ENCODE data around the gene CACNA2D3. TPM values are rescaled to one million over a fixed set of nuclear protein-coding genes. Genes with fewer than 3 reads are reported as not detected.

Gene CACNA2D3
- total RNA-seq, 4 donors from 2014 or later = 0.55 to 3.4 (median 1.6) TPM

- no peaks in the 10 kb centered on the region for H3K36me3 ChIP-seq
- intact Hi-C loops (cut with DNase I; ENCODE audit: low total_unique reads) = no loop called here
- no peaks in the 10 kb centered on the region for H3K9me3 ChIP-seq
- TF ChIP-seq, protein P1, sequence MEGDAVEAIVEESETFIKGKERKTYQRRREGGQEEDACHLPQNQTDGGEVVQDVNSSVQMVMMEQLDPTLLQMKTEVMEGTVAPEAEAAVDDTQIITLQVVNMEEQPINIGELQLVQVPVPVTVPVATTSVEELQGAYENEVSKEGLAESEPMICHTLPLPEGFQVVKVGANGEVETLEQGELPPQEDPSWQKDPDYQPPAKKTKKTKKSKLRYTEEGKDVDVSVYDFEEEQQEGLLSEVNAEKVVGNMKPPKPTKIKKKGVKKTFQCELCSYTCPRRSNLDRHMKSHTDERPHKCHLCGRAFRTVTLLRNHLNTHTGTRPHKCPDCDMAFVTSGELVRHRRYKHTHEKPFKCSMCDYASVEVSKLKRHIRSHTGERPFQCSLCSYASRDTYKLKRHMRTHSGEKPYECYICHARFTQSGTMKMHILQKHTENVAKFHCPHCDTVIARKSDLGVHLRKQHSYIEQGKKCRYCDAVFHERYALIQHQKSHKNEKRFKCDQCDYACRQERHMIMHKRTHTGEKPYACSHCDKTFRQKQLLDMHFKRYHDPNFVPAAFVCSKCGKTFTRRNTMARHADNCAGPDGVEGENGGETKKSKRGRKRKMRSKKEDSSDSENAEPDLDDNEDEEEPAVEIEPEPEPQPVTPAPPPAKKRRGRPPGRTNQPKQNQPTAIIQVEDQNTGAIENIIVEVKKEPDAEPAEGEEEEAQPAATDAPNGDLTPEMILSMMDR (IDR thresholded peaks at IDR 0.05) = no peak
- TF ChIP-seq POLR2AphosphoS5 (IDR thresholded peaks at IDR 0.05) = no peak
- no peak for TF ChIP-seq POLR2A (IDR thresholded peaks at IDR 0.05)
- no peak for TF ChIP-seq EP300 (IDR thresholded peaks at IDR 0.05; ENCODE audit: low read depth)
- H3K27ac ChIP-seq = no peak overlapping the region
- no peaks in the 10 kb centered on the region for H3K27me3 ChIP-seq
- peaks cover 0 to 6% (median 0%) of the 10 kb centered on the region in 4 donors for H3K4me1 ChIP-seq
- WGBS, 2 donors (ENCODE audit: low coverage in 1 of 2) = 51 to 83% methylated on average over 3 to 5 of the region's 5 CpGs
- H3K4me3 ChIP-seq = no peak overlapping the region
- no peak for DNase-seq
- in situ Hi-C loops (cut with MboI; ENCODE audit: low pct_ligation_motif_present in 1 of 4, low pct_unique_long_range_greater_than_20kb in 1 of 4, low sequenced_read_pairs in 3 of 4) = no loop called here
These were observed 95.5 kb downstream of the CACNA2D3 start for GRCh38 chr3:54217828-54218227.

GRCh38 chr3:54222316-54222715 is 100.0 kb downstream of the CACNA2D3 start:
- intact Hi-C loops (cut with DNase I; ENCODE audit: low total_unique reads) = no loop called here
- TF ChIP-seq POLR2A (IDR thresholded peaks at IDR 0.05) = no peak
- TF ChIP-seq POLR2AphosphoS5 (IDR thresholded peaks at IDR 0.05) = no peak
- TF ChIP-seq, protein P1 (IDR thresholded peaks at IDR 0.05) = no peak
- TF ChIP-seq EP300 (IDR thresholded peaks at IDR 0.05; ENCODE audit: low read depth) = no peak
- no peak for DNase-seq
- Histone ChIP-seq H3K27ac (peak overlapping the region in 1 of 4 donors; percentile 25), H3K9me3 (no peaks in the 10 kb centered on the region), H3K4me1 (peaks cover 0 to 12% (median 0%) of the 10 kb centered on the region in 4 donors), H3K4me3 (no peak overlapping the region), H3K27me3 (no peaks in the 10 kb centered on the region), H3K36me3 (no peaks in the 10 kb centered on the region)
- in situ Hi-C loops (cut with MboI; ENCODE audit: low pct_ligation_motif_present in 1 of 4, low pct_unique_long_range_greater_than_20kb in 1 of 4, low sequenced_read_pairs in 3 of 4) = no loop called here

- DNase-seq = no peak
- Histone ChIP-seq H3K4me1 (peaks cover 0 to 12% (median 0%) of the 10 kb centered on the region in 4 donors), H3K4me3 (no peak overlapping the region), H3K36me3 (no peaks in the 10 kb centered on the region), H3K27ac (peak overlapping the region in 2 of 4 donors; percentile 21 to 25), H3K27me3 (no peaks in the 10 kb centered on the region), H3K9me3 (no peaks in the 10 kb centered on the region)
- WGBS, 2 donors (ENCODE audit: low coverage in 1 of 2) = 47 to 54% methylated on average over 3 of the region's 3 CpGs
- TF ChIP-seq, protein P1 (IDR thresholded peaks at IDR 0.05) = no peak
- no peak for TF ChIP-seq EP300 (IDR thresholded peaks at IDR 0.05; ENCODE audit: low read depth)
- peak in 1 of 3 donors; percentile 39 for TF ChIP-seq POLR2AphosphoS5 (IDR thresholded peaks at IDR 0.05)
- TF ChIP-seq POLR2A (IDR thresholded peaks at IDR 0.05) = no peak
- in situ Hi-C loops (cut with MboI; ENCODE audit: low pct_ligation_motif_present in 1 of 4, low pct_unique_long_range_greater_than_20kb in 1 of 4, low sequenced_read_pairs in 3 of 4) = no loop called here
- intact Hi-C loops (cut with DNase I; ENCODE audit: low total_unique reads) = no loop called here
These were observed 100.7 kb downstream of the CACNA2D3 start for GRCh38 chr3:54223063-54223462.

DNA sequence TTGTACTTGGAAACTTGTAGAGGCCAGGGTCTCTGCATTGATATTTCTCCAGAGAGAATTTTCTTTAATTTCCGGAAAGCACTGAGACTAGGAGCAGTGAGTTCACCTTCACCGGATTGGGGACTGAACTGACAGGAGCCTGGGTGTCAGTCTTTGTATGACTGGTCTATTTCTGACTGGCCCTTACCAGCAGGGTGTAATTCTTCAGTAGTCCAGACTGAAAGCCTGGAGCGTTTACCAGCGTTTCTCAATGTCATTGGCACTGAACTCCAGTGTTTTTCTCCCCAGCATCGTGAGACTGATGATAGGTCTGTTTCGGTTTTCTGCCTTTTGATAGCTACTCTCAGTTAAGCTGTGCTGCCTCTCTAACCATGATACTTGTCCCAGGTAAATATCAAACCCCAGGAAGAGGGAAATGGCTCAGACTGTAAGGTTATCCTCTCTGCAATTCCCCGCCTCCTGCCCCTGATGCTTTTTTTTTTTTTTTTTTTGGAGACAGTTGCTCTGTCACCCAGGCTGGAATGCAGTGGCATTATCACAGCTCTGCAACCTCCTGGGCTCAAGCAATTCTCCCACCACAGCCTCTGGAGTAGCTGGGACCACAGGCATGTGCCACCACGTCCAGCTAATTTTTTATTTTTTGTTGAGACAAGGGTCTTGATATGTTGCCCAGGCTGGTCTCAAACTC is 103.6 kb downstream of the CACNA2D3 start:
- Histone ChIP-seq H3K36me3 (no peaks in the 10 kb centered on the region), H3K27ac (no peak overlapping the region), H3K4me1 (peaks cover 0 to 12% (median 0%) of the 10 kb centered on the region in 4 donors), H3K4me3 (no peak overlapping the region), H3K27me3 (no peaks in the 10 kb centered on the region), H3K9me3 (no peaks in the 10 kb centered on the region)
- 78% methylated on average over 6 to 8 of the region's 8 CpGs for WGBS, 2 donors (ENCODE audit: low coverage in 1 of 2)
- DNase-seq = no peak
- in situ Hi-C loops (cut with MboI; ENCODE audit: low pct_ligation_motif_present in 1 of 4, low pct_unique_long_range_greater_than_20kb in 1 of 4, low sequenced_read_pairs in 3 of 4) (no loop called here), intact Hi-C loops (cut with DNase I; ENCODE audit: low total_unique reads) (no loop called here)
- TF ChIP-seq POLR2A (IDR thresholded peaks at IDR 0.05) (no peak), EP300 (IDR thresholded peaks at IDR 0.05; ENCODE audit: low read depth) (no peak), POLR2AphosphoS5 (IDR thresholded peaks at IDR 0.05) (no peak)
- TF ChIP-seq, protein P1 (IDR thresholded peaks at IDR 0.05) = no peak

Data from transverse colon (tissue), 4 donors.